Inferior parietal cortex (tissue), 1 donor: Measurements from ENCODE around the gene PHKB.
"Not testable (repeated sequence)": the region's sequence is repeated elsewhere in the genome, so short reads cannot be mapped to it uniquely, and the experiment has no call there.

ENCODE experiments used
- DNase-seq: peaks from one replicate; pipeline ENCODE4 v3.0.0-alpha.2; 2016; ENCODE audit errors: extremely low spot score

PHKB gene

GRCh38 chr16:47506800-47507199 lies 45.7 kb downstream of the PHKB start:
- no peak for DNase-seq

- no peak for DNase-seq
Observed at GRCh38 chr16:47507701-47508100, 46.6 kb downstream of the PHKB start.

GRCh38 chr16:47511882-47512281 lies 50.8 kb downstream of the PHKB start:
- DNase-seq = no peak

- DNase-seq = no peak
Observed at GRCh38 chr16:47519037-47519436, 57.9 kb downstream of the PHKB start.

- no peak for DNase-seq
Observed at GRCh38 chr16:47519546-47519945, 58.4 kb downstream of the PHKB start.

- DNase-seq = no peak
Observed at GRCh38 chr16:47519996-47520679, 59.0 kb downstream of the PHKB start.

- no peak for DNase-seq
Observed at GRCh38 chr16:47523342-47524006, 62.3 kb downstream of the PHKB start.

- no peak for DNase-seq
Observed at GRCh38 chr16:47524007-47524405, 62.9 kb downstream of the PHKB start.

- no peak for DNase-seq
Observed at GRCh38 chr16:47528431-47528830, 67.3 kb downstream of the PHKB start.

- no peak for DNase-seq
Observed at GRCh38 chr16:47533744-47534292, 72.7 kb downstream of the PHKB start.

- no peak for DNase-seq
Observed at GRCh38 chr16:47538472-47538871, 77.3 kb downstream of the PHKB start.

GRCh38 chr16:47539707-47540670 lies 78.9 kb downstream of the PHKB start:
- not testable (repeated sequence) for DNase-seq

- not testable (repeated sequence) for DNase-seq
Observed at GRCh38 chr16:47541135-47541534, 80.0 kb downstream of the PHKB start.

GRCh38 chr16:47544255-47544654 lies 83.1 kb downstream of the PHKB start:
- not testable (repeated sequence) for DNase-seq

- DNase-seq = not testable (repeated sequence)
Observed at GRCh38 chr16:47551185-47551584, 90.1 kb downstream of the PHKB start.

GRCh38 chr16:47551767-47552166 lies 90.6 kb downstream of the PHKB start:
- not testable (repeated sequence) for DNase-seq

- DNase-seq = no peak
Observed at GRCh38 chr16:47553853-47554564, 92.9 kb downstream of the PHKB start.

- not testable (repeated sequence) for DNase-seq
Observed at GRCh38 chr16:47554587-47554986, 93.5 kb downstream of the PHKB start.

- DNase-seq = no peak
Observed at GRCh38 chr16:47561286-47561685, 100.2 kb downstream of the PHKB start.

GRCh38 chr16:47562366-47562765 lies 101.2 kb downstream of the PHKB start:
- no peak for DNase-seq

- no peak for DNase-seq
Observed at GRCh38 chr16:47565454-47565853, 104.3 kb downstream of the PHKB start.
